Heart left ventricle (tissue), 13 donors: Measurements from ENCODE around the gene NAA25.
"Not testable (repeated sequence)": the region's sequence is repeated elsewhere in the genome, so short reads cannot be mapped to it uniquely, and the experiment has no call there.

Experiments used
- CTCF ChIP-seq, 12 donors: fragments of 200-600 bp; sonication (generic) in 4 of 12; IDR thresholded peaks; one replicate each; pipeline versions ENCODE4 v1.5.0 to v1.8.0; 2018 to 2022; ENCODE audit warnings: antibody characterized with exemption in 12 of 12, mild to moderate bottlenecking in 5 of 12
- POLR2A ChIP-seq, 2 donors: fragments of 450-650 bp; IDR thresholded peaks; one replicate each; pipeline ENCODE4 v1.6.1; 2017; ENCODE audit warnings: antibody characterized with exemption in 2 of 2, mild to moderate bottlenecking in 2 of 2, moderate library complexity in 2 of 2
- donor health status: ischemic (EF 13 %, LVEDD 7.1; RV severe dilation, severe dysfunction).
- donor health status: DM: no; HTN: yes; CAD: no.
- donor health status: DM: no; HTN: no; CAD: no.
- donor health status: ischemic (EF 25% LVEDD 6.9; RV normal size, moderate dysfunction).
- donor health status: ischemic (EF 25% LVEDD 5.7; RV mildly dilated, moderate dysfunction).
- donor health status: ischemic (EF 35%, LVEDD 5.7; RV mildly dilated, moderate dysfunction).
- donor health status: nonischemic (EF 11% LVEDD 7.7; RV severe dilation, severe dysfunction).
- donor health status: DM: yes; HTN: yes; CAD: no.
- donor health status: PGD.
- donor health status: ischemic (EF 29% LVEDD 5.4; RV normal size, mild dysfunction).
- donor health status: nonischemic (EF 23%, LVEDD 6.1; RV moderate dilation, normal function).

GRCh38 chr12:112100500-112100899 is 8.1 kb downstream of the NAA25 start:
- TF ChIP-seq CTCF, POLR2A (IDR thresholded peaks at IDR 0.05): not testable (repeated sequence)
